ENCODE results near the gene OSBPL1A.

Gene OSBPL1A

GRCh38 chr18:24397694-24398368 lies at the start of gene OSBPL1A:
OSBPL1A (minus strand) TSS chr18:24397824; CDS start chr18:24377533, 20,291 bp downstream.
- DNase-seq, result peak; percentile 85

- DNase-seq, result no peak
Observed at GRCh38 chr18:24446953-24447538, 49.4 kb upstream of the OSBPL1A start.

GRCh38 chr18:24446453-24446852 lies 48.8 kb upstream of the OSBPL1A start:
- DNase-seq, result no peak

GRCh38 chr18:24443870-24444269 lies 46.2 kb upstream of the OSBPL1A start:
- DNase-seq, result no peak

- no peak for DNase-seq
Observed at GRCh38 chr18:24436939-24437338, 39.3 kb upstream of the OSBPL1A start.

GRCh38 chr18:24432618-24433017 lies 35.0 kb upstream of the OSBPL1A start:
- no peak for DNase-seq

GRCh38 chr18:24429188-24429587 lies 31.6 kb upstream of the OSBPL1A start:
- no peak for DNase-seq

GRCh38 chr18:24428709-24429108 lies 31.1 kb upstream of the OSBPL1A start:
- DNase-seq, result no peak

- DNase-seq, result no peak
Observed at GRCh38 chr18:24427484-24427883, 29.9 kb upstream of the OSBPL1A start.

- DNase-seq, result peak; percentile 81
Observed at GRCh38 chr18:24426398-24427294, 29.0 kb upstream of the OSBPL1A start, which contains the start of gene IMPACT. IMPACT (plus strand) TSS chr18:24426670; CDS start chr18:24426757, 87 bp downstream.

GRCh38 chr18:24426073-24426397 lies 28.4 kb upstream of the OSBPL1A start:
- DNase-seq, result no peak

- no peak for DNase-seq
Observed at GRCh38 chr18:24421831-24422230, 24.2 kb upstream of the OSBPL1A start.

GRCh38 chr18:24420551-24420950 lies 22.9 kb upstream of the OSBPL1A start:
- DNase-seq, result no peak

GRCh38 chr18:24417480-24417879 lies 19.9 kb upstream of the OSBPL1A start:
- no peak for DNase-seq

- no peak for DNase-seq
Observed at GRCh38 chr18:24414349-24415003, 16.9 kb upstream of the OSBPL1A start.

GRCh38 chr18:24413148-24413547 lies 15.5 kb upstream of the OSBPL1A start:
- no peak for DNase-seq

GRCh38 chr18:24408496-24408895 lies 10.9 kb upstream of the OSBPL1A start:
- DNase-seq, result no peak

- no peak for DNase-seq
Observed at GRCh38 chr18:24404591-24404990, 7.0 kb upstream of the OSBPL1A start.

- DNase-seq, result no peak
Observed at GRCh38 chr18:24403076-24403475, 5.5 kb upstream of the OSBPL1A start.

GRCh38 chr18:24402209-24402785 lies 4.7 kb upstream of the OSBPL1A start:
- no peak for DNase-seq

GRCh38 chr18:24400587-24400986 lies 3.0 kb upstream of the OSBPL1A start:
- no peak for DNase-seq

- DNase-seq, result no peak
Observed at GRCh38 chr18:24398540-24398939, 916 bp upstream of the OSBPL1A start.

Data from CD4-positive, alpha-beta T cell treated with Interferon gamma for 1 hour (primary cell).